Mucosa of rectum (tissue), 2 donors: ENCODE results near the gene ARF3.

Source experiments
- H3K27ac ChIP-seq, 2 donors: one replicate each; pipeline ENCODE4 v1.7.0; 2013; ENCODE audit warnings: inconsistent platforms in 2 of 2, low read depth in 2 of 2, low read length in 2 of 2
- H3K27me3 ChIP-seq, 2 donors: one replicate each; pipeline ENCODE4 v1.7.0; 2013; ENCODE audit warnings: low read length in 2 of 2; ENCODE audit not compliant: control insufficient read depth in 2 of 2, insufficient read depth in 2 of 2
- H3K36me3 ChIP-seq, 2 donors: one replicate each; pipeline ENCODE4 v1.7.0; 2013; ENCODE audit warnings: low read length in 2 of 2; ENCODE audit not compliant: control insufficient read depth in 2 of 2, insufficient read depth in 2 of 2
- H3K4me1 ChIP-seq, 2 donors: one replicate each; pipeline ENCODE4 v1.7.0; 2013; ENCODE audit warnings: low read length in 2 of 2, mild to moderate bottlenecking in 1 of 2; ENCODE audit not compliant: control insufficient read depth in 2 of 2, insufficient read depth in 2 of 2
- H3K4me3 ChIP-seq, 2 donors: one replicate each; pipeline ENCODE4 v1.7.0; 2013; ENCODE audit warnings: low read length in 2 of 2
- H3K9ac ChIP-seq, 2 donors: one replicate each; pipeline ENCODE4 v1.7.0; 2013; ENCODE audit warnings: low read length in 2 of 2, low read depth in 1 of 2, mild to moderate bottlenecking in 1 of 2
- H3K9me3 ChIP-seq, 2 donors: one replicate each; pipeline ENCODE4 v1.7.0; 2013; ENCODE audit warnings: low read length in 2 of 2; ENCODE audit not compliant: control insufficient read depth in 2 of 2
- donor health status: healthy.
- donor health status: Normal muscosa, but diverticular disease.

ARF3 gene

GRCh38 chr12:48957141-48958048, at the start of gene ARF3:
Gene ARF3 (minus strand): TSS chr12:48957487. CDS start chr12:48941095, 16,392 bp downstream.
- Histone ChIP-seq H3K4me3 (peak within 1 kb of the TSS; percentile 92 to 98), H3K27me3 (no peaks in the 10 kb centered on the region), H3K9ac (peak within 1 kb of the TSS; percentile 87), H3K36me3 (peaks cover 8 to 9% of the 10 kb centered on the region in 2 donors), H3K4me1 (peaks cover 4 to 15% of the 10 kb centered on the region in 2 donors), H3K27ac (peak within 1 kb of the TSS; percentile 83 to 89), H3K9me3 (no peaks in the 10 kb centered on the region)

GRCh38 chr12:49000346-49000745, 43.1 kb upstream of the ARF3 start:
- peaks cover 27 to 30% of the 10 kb centered on the region in 2 donors for H3K4me1 ChIP-seq
- H3K4me3 ChIP-seq: no peak overlapping the region
- peaks cover 28 to 33% of the 10 kb centered on the region in 2 donors for H3K36me3 ChIP-seq
- H3K9me3 ChIP-seq: no peaks in the 10 kb centered on the region
- H3K9ac ChIP-seq: no peak overlapping the region
- H3K27me3 ChIP-seq: peaks cover 27% of the 10 kb centered on the region in 2 donors
- H3K27ac ChIP-seq: no peak overlapping the region

GRCh38 chr12:48999371-49000131, 42.3 kb upstream of the ARF3 start, which contains the start of gene DDN:
Gene DDN (minus strand): TSS chr12:48999375. CDS start chr12:48999287, 88 bp downstream.
- Histone ChIP-seq H3K4me1 (peaks cover 27 to 30% of the 10 kb centered on the region in 2 donors), H3K4me3 (peak within 1 kb of the TSS; percentile 52 to 60), H3K27me3 (peaks cover 30 to 31% of the 10 kb centered on the region in 2 donors), H3K36me3 (peaks cover 20 to 25% of the 10 kb centered on the region in 2 donors), H3K9me3 (no peaks in the 10 kb centered on the region), H3K27ac (no peak within 1 kb of the TSS), H3K9ac (peak within 1 kb of the TSS; percentile 9 to 14)

- peaks cover 30 to 39% of the 10 kb centered on the region in 2 donors for H3K27me3 ChIP-seq
- peaks cover 17 to 21% of the 10 kb centered on the region in 2 donors for H3K36me3 ChIP-seq
- peak overlapping the region in 1 of 2 donors; percentile 9 for H3K9ac ChIP-seq
- H3K4me1 ChIP-seq: peaks cover 27 to 30% of the 10 kb centered on the region in 2 donors
- H3K27ac ChIP-seq: no peak overlapping the region
- H3K9me3 ChIP-seq: no peaks in the 10 kb centered on the region
- H3K4me3 ChIP-seq: peak overlapping the region; percentile 52 to 60
Measured at GRCh38 chr12:48998497-48999353, 41.4 kb upstream of the ARF3 start.

GRCh38 chr12:48997719-48998496, 40.6 kb upstream of the ARF3 start:
- Histone ChIP-seq H3K27ac (no peak overlapping the region), H3K27me3 (peaks cover 34 to 43% of the 10 kb centered on the region in 2 donors), H3K36me3 (peaks cover 13% of the 10 kb centered on the region in 2 donors), H3K4me1 (peaks cover 27 to 30% of the 10 kb centered on the region in 2 donors), H3K4me3 (peak overlapping the region; percentile 31 to 60), H3K9me3 (no peaks in the 10 kb centered on the region), H3K9ac (peak overlapping the region in 1 of 2 donors; percentile 35)

GRCh38 chr12:48996794-48997718, 39.8 kb upstream of the ARF3 start:
- Histone ChIP-seq H3K4me3 (peak overlapping the region; percentile 20 to 60), H3K9ac (peak overlapping the region in 1 of 2 donors; percentile 35), H3K27ac (no peak overlapping the region), H3K4me1 (peaks cover 27 to 30% of the 10 kb centered on the region in 2 donors), H3K27me3 (peaks cover 33 to 44% of the 10 kb centered on the region in 2 donors), H3K36me3 (peaks cover 5 to 7% of the 10 kb centered on the region in 2 donors), H3K9me3 (no peaks in the 10 kb centered on the region)

GRCh38 chr12:48995086-48995879, 38.0 kb upstream of the ARF3 start:
- Histone ChIP-seq H3K36me3 (no peaks in the 10 kb centered on the region), H3K27ac (no peak overlapping the region), H3K4me1 (peaks cover 27 to 30% of the 10 kb centered on the region in 2 donors), H3K9ac (no peak overlapping the region), H3K9me3 (no peaks in the 10 kb centered on the region), H3K4me3 (peak overlapping the region in 1 of 2 donors; percentile 7), H3K27me3 (peaks cover 30 to 44% of the 10 kb centered on the region in 2 donors)
